Measurements from ENCODE around the gene PAPOLG. TPM values are rescaled to one million over a fixed set of nuclear protein-coding genes. Genes with fewer than 3 reads are reported as not detected.

PAPOLG gene
- total and polyA plus RNA-seq, 8 donors: 2.9 to 18.2 (median 4.9) TPM

- WGBS, 5 donors: 82 to 90% (median 85%) methylated on average over 11 of the region's 11 CpGs
Measured at GRCh38 chr2:60741576-60741975, 14.5 kb upstream of the PAPOLG start.

GRCh38 chr2:60742419-60742818 lies 13.6 kb upstream of the PAPOLG start:
- no peaks in the 10 kb centered on the region for H3K4me1 ChIP-seq
- TF ChIP-seq CTCF (IDR thresholded peaks at IDR 0.05) (no peak), POLR2A (IDR thresholded peaks at IDR 0.05) (no peak), EP300 (IDR thresholded peaks at IDR 0.05) (no peak), POLR2AphosphoS5 (IDR thresholded peaks at IDR 0.05) (no peak)
- no peaks in the 10 kb centered on the region for H3K36me3 ChIP-seq
- 75 to 91% (median 79%) methylated on average over 4 of the region's 4 CpGs for WGBS, 5 donors
- H3K27me3 ChIP-seq: peaks cover 0 to 30% (median 7%) of the 10 kb centered on the region in 3 donors
- no peak for DNase-seq
- H3K4me3 ChIP-seq: no peak overlapping the region
- H3K9me3 ChIP-seq: no peaks in the 10 kb centered on the region
- no peak overlapping the region for H3K27ac ChIP-seq
- intact Hi-C loops (cut with DNase I; ENCODE audit: low total_unique reads): no loop called here

More at GRCh38 chr2:60741576-60741975, 14.5 kb upstream of the PAPOLG start:
- DNase-seq: no peak
- no peak overlapping the region for H3K4me3 ChIP-seq
- H3K27me3 ChIP-seq: peaks cover 0 to 37% (median 7%) of the 10 kb centered on the region in 3 donors
- TF ChIP-seq POLR2A (IDR thresholded peaks at IDR 0.05) (no peak), CTCF (IDR thresholded peaks at IDR 0.05) (no peak), EP300 (IDR thresholded peaks at IDR 0.05) (no peak), POLR2AphosphoS5 (IDR thresholded peaks at IDR 0.05) (no peak)
- no peaks in the 10 kb centered on the region for H3K4me1 ChIP-seq
- intact Hi-C loops (cut with DNase I; ENCODE audit: low total_unique reads): no loop called here
- H3K9me3 ChIP-seq: no peaks in the 10 kb centered on the region
- no peaks in the 10 kb centered on the region for H3K36me3 ChIP-seq
- no peak overlapping the region for H3K27ac ChIP-seq

- Histone ChIP-seq H3K27me3 (peaks cover 0 to under 1% (median 0%) of the 10 kb centered on the region in 3 donors), H3K4me1 (no peaks in the 10 kb centered on the region), H3K4me3 (no peak overlapping the region), H3K27ac (no peak overlapping the region), H3K9me3 (no peaks in the 10 kb centered on the region), H3K36me3 (no peaks in the 10 kb centered on the region)
- TF ChIP-seq EP300 (IDR thresholded peaks at IDR 0.05): no peak
- no peak for TF ChIP-seq CTCF (IDR thresholded peaks at IDR 0.05)
- TF ChIP-seq POLR2AphosphoS5 (IDR thresholded peaks at IDR 0.05): no peak
- TF ChIP-seq POLR2A (IDR thresholded peaks at IDR 0.05): no peak
- WGBS, 5 donors: 83 to 92% (median 88%) methylated on average over 5 of the region's 5 CpGs
- no peak for DNase-seq
- intact Hi-C loops (cut with DNase I; ENCODE audit: low total_unique reads): no loop called here
Measured at GRCh38 chr2:60745330-60745729, 10.7 kb upstream of the PAPOLG start.

- 69 to 78% (median 74%) methylated on average over 7 of the region's 7 CpGs for WGBS, 5 donors
- peak in 1 of 2 donors; percentile 9 for DNase-seq
- Histone ChIP-seq H3K4me1 (no peaks in the 10 kb centered on the region), H3K9me3 (no peaks in the 10 kb centered on the region), H3K4me3 (no peak overlapping the region), H3K36me3 (no peaks in the 10 kb centered on the region), H3K27ac (no peak overlapping the region), H3K27me3 (no peaks in the 10 kb centered on the region)
- no peak for TF ChIP-seq POLR2AphosphoS5 (IDR thresholded peaks at IDR 0.05)
- TF ChIP-seq POLR2A (IDR thresholded peaks at IDR 0.05): no peak
- no peak for TF ChIP-seq EP300 (IDR thresholded peaks at IDR 0.05)
- intact Hi-C loops (cut with DNase I; ENCODE audit: low total_unique reads): no loop called here
Measured at GRCh38 chr2:60745761-60746160, 10.3 kb upstream of the PAPOLG start.

GRCh38 chr2:60746318-60746717 lies 9.8 kb upstream of the PAPOLG start:
- intact Hi-C loops (cut with DNase I; ENCODE audit: low total_unique reads): no loop called here
- H3K36me3 ChIP-seq: no peaks in the 10 kb centered on the region
- no peak for DNase-seq
- 75 to 88% (median 79%) methylated on average over 8 of the region's 8 CpGs for WGBS, 5 donors
- H3K27ac ChIP-seq: no peak overlapping the region
- no peaks in the 10 kb centered on the region for H3K27me3 ChIP-seq
- TF ChIP-seq POLR2AphosphoS5 (IDR thresholded peaks at IDR 0.05): no peak
- TF ChIP-seq EP300 (IDR thresholded peaks at IDR 0.05): no peak
- no peak for TF ChIP-seq POLR2A (IDR thresholded peaks at IDR 0.05)
- no peak for TF ChIP-seq CTCF (IDR thresholded peaks at IDR 0.05)
- no peaks in the 10 kb centered on the region for H3K4me1 ChIP-seq
- H3K9me3 ChIP-seq: no peaks in the 10 kb centered on the region
- H3K4me3 ChIP-seq: no peak overlapping the region

All from stomach (tissue), 9 donors.